Endothelial cell (in vitro differentiated cells): Measurements from ENCODE around the gene CCDC27. TPM values are rescaled to one million over a fixed set of nuclear protein-coding genes. Genes with fewer than 3 reads are reported as not detected.

Experiments
- DNase-seq: peaks from one replicate; pipeline ENCODE4 v3.0.0; 2021; ENCODE audit warnings: low spot score
- H3K27ac Mint-ChIP-seq: one replicate; pipeline ENCODE4 v1.8.0; 2021; ENCODE audit warnings: mixed read lengths, inconsistent platforms; ENCODE audit not compliant: unreplicated experiment
- H3K27me3 Mint-ChIP-seq: one replicate; pipeline ENCODE4 v1.8.0; 2021; ENCODE audit warnings: mild to moderate bottlenecking, moderate library complexity, mixed read lengths, inconsistent platforms; ENCODE audit not compliant: unreplicated experiment
- H3K36me3 Mint-ChIP-seq: one replicate; pipeline ENCODE4 v1.8.0; 2021; ENCODE audit warnings: mild to moderate bottlenecking, low read depth, mixed read lengths, inconsistent platforms; ENCODE audit not compliant: unreplicated experiment
- H3K4me1 Mint-ChIP-seq: one replicate; pipeline ENCODE4 v1.8.0; 2021; ENCODE audit warnings: mild to moderate bottlenecking, mixed read lengths, inconsistent platforms; ENCODE audit not compliant: unreplicated experiment
- H3K4me3 Mint-ChIP-seq: one replicate; pipeline ENCODE4 v1.8.0; 2021; ENCODE audit warnings: mild to moderate bottlenecking, mixed read lengths, inconsistent platforms; ENCODE audit not compliant: unreplicated experiment
- H3K9me3 Mint-ChIP-seq: one replicate; pipeline ENCODE4 v1.8.0; 2021; ENCODE audit warnings: mixed read lengths, inconsistent platforms; ENCODE audit not compliant: unreplicated experiment
- total RNA-seq: library from RNA; stranded (reverse); fragmentation: NEBNext Ultra II Directional; extraction: Animal tissue kit (Norgen Biotek cat#: 25700); gene quantifications from one replicate; pipeline ENCODE4 v1.2.1, GENCODE V29; 2021; ENCODE audit not compliant: unreplicated experiment
- TF ChIP-seq, protein P1 (sequence below): fragments of 200-600 bp; sonication (generic); IDR thresholded peaks from one replicate; pipeline ENCODE4 v1.5.0; 2021; ENCODE audit warnings: antibody characterized with exemption; ENCODE audit not compliant: unreplicated experiment

Gene CCDC27
- total RNA-seq, 1 donor from 2014 or later, result not detected

DNA sequence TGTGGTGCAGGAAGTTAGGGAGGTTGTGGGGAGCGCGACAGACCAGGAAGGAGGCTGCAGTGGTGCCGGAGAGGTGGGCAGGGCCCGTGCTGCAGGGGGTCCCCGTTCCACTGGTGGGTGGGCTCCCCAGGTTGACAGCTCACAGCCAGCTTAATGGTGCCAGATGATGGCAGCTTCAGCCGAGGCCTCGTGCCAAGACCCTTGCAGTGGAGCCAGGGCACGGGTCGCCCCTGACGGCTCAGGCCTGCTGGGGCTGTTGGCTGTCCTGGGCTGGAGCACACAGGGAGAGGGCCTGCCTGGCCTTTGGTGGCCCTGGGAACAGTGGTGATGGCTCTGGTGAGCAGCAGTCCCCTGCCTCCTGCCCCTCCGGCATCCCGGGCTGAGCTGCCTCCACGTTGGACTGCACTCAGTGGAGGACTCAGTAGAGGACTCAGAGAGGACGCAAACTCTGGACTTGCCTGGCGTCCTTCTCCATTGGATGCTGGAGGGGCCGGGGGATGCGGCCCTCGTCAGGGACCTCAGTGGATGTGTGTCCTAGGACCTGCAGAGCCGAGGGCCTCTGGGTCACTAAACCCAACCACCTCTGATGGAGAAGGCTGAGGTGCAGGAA is 46.8 kb upstream of the CCDC27 start:
- no peak for DNase-seq
- Mint-ChIP-seq H3K4me1 (peaks cover 11% of the 10 kb centered on the region), H3K27me3 (peaks cover 7% of the 10 kb centered on the region), H3K4me3 (no peak overlapping the region), H3K9me3 (no peaks in the 10 kb centered on the region), H3K27ac (no peak overlapping the region), H3K36me3 (no peaks in the 10 kb centered on the region)
- TF ChIP-seq, protein P1, sequence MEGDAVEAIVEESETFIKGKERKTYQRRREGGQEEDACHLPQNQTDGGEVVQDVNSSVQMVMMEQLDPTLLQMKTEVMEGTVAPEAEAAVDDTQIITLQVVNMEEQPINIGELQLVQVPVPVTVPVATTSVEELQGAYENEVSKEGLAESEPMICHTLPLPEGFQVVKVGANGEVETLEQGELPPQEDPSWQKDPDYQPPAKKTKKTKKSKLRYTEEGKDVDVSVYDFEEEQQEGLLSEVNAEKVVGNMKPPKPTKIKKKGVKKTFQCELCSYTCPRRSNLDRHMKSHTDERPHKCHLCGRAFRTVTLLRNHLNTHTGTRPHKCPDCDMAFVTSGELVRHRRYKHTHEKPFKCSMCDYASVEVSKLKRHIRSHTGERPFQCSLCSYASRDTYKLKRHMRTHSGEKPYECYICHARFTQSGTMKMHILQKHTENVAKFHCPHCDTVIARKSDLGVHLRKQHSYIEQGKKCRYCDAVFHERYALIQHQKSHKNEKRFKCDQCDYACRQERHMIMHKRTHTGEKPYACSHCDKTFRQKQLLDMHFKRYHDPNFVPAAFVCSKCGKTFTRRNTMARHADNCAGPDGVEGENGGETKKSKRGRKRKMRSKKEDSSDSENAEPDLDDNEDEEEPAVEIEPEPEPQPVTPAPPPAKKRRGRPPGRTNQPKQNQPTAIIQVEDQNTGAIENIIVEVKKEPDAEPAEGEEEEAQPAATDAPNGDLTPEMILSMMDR, result no peak

- Mint-ChIP-seq H3K9me3 (no peaks in the 10 kb centered on the region), H3K4me3 (no peak overlapping the region), H3K27ac (no peak overlapping the region), H3K36me3 (no peaks in the 10 kb centered on the region), H3K27me3 (peaks cover 7% of the 10 kb centered on the region), H3K4me1 (peaks cover 11% of the 10 kb centered on the region)
- DNase-seq, result no peak
- TF ChIP-seq, protein P1, result no peak
Observed at GRCh38 chr1:3706651-3707297, 45.5 kb upstream of the CCDC27 start.

GRCh38 chr1:3707298-3707938 is 44.8 kb upstream of the CCDC27 start:
- Mint-ChIP-seq H3K4me1 (peaks cover 11% of the 10 kb centered on the region), H3K36me3 (no peaks in the 10 kb centered on the region), H3K4me3 (no peak overlapping the region), H3K27ac (no peak overlapping the region), H3K9me3 (no peaks in the 10 kb centered on the region), H3K27me3 (peaks cover 13% of the 10 kb centered on the region)
- TF ChIP-seq, protein P1, result no peak
- DNase-seq, result no peak

- Mint-ChIP-seq H3K27me3 (peaks cover 13% of the 10 kb centered on the region), H3K4me3 (no peak overlapping the region), H3K4me1 (peaks cover 11% of the 10 kb centered on the region), H3K36me3 (no peaks in the 10 kb centered on the region), H3K9me3 (no peaks in the 10 kb centered on the region), H3K27ac (no peak overlapping the region)
- TF ChIP-seq, protein P1, result no peak
- no peak for DNase-seq
Observed at GRCh38 chr1:3707939-3708328, 44.3 kb upstream of the CCDC27 start.

GRCh38 chr1:3708791-3709190 is 43.5 kb upstream of the CCDC27 start:
- no peak for DNase-seq
- H3K4me1 Mint-ChIP-seq, result peaks cover 8% of the 10 kb centered on the region
- H3K9me3 Mint-ChIP-seq, result no peaks in the 10 kb centered on the region

More at GRCh38 chr1:3708791-3709190, 43.5 kb upstream of the CCDC27 start:
- peaks cover 13% of the 10 kb centered on the region for H3K27me3 Mint-ChIP-seq
- H3K36me3 Mint-ChIP-seq, result no peaks in the 10 kb centered on the region
- H3K27ac Mint-ChIP-seq, result no peak overlapping the region
- no peak overlapping the region for H3K4me3 Mint-ChIP-seq
- TF ChIP-seq, protein P1, result no peak
